Stimulated activated naive B cell treated with anti-CD40 and anti-IgM and Interleukin-4, amounts not matched to agents 10 μg/mL and 1 μg/mL and 100 μg/mL, for 72 hours (primary cell): Measurements from ENCODE around the gene FXYD2.
A peak's percentile ranks its signal among the peaks of the same experiment; 100 is the strongest.
"Not testable (repeated sequence)": the region's sequence is repeated elsewhere in the genome, so short reads cannot be mapped to it uniquely, and the experiment has no call there.

Source experiments
- ATAC-seq, 2 donors: fragments of 150-1000 bp; cut with Tn5 transposase; replicated peaks; 2 replicates each; pipeline ENCODE4 v1.10.0; 2021; ENCODE audit warnings: moderate library complexity in 1 of 2
- DNase-seq: peaks from one replicate; pipeline ENCODE4 v3.0.0; 2021
- H3K27ac Mint-ChIP-seq: one replicate; pipeline ENCODE4 v1.8.0; 2022; ENCODE audit warnings: mild to moderate bottlenecking, mixed read lengths
- H3K27me3 Mint-ChIP-seq, 2 donors: one replicate each; pipeline ENCODE4 v1.8.0; 2022; ENCODE audit warnings: mixed read lengths in 2 of 2
- H3K36me3 Mint-ChIP-seq, 2 donors: one replicate each; pipeline ENCODE4 v1.8.0; 2022; ENCODE audit warnings: mixed read lengths in 2 of 2, mild to moderate bottlenecking in 1 of 2
- H3K4me1 Mint-ChIP-seq, 2 donors: one replicate each; pipeline ENCODE4 v1.8.0; 2022; ENCODE audit warnings: mixed read lengths in 2 of 2, mild to moderate bottlenecking in 1 of 2
- H3K4me3 Mint-ChIP-seq, 2 donors: one replicate each; pipeline ENCODE4 v1.8.0; 2022; ENCODE audit warnings: mild to moderate bottlenecking in 2 of 2, mixed read lengths in 2 of 2, moderate library complexity in 1 of 2
- H3K9me3 Mint-ChIP-seq, 2 donors: one replicate each; pipeline ENCODE4 v1.8.0; 2022; ENCODE audit warnings: mixed read lengths in 2 of 2, mild to moderate bottlenecking in 1 of 2

FXYD2 gene

DNA sequence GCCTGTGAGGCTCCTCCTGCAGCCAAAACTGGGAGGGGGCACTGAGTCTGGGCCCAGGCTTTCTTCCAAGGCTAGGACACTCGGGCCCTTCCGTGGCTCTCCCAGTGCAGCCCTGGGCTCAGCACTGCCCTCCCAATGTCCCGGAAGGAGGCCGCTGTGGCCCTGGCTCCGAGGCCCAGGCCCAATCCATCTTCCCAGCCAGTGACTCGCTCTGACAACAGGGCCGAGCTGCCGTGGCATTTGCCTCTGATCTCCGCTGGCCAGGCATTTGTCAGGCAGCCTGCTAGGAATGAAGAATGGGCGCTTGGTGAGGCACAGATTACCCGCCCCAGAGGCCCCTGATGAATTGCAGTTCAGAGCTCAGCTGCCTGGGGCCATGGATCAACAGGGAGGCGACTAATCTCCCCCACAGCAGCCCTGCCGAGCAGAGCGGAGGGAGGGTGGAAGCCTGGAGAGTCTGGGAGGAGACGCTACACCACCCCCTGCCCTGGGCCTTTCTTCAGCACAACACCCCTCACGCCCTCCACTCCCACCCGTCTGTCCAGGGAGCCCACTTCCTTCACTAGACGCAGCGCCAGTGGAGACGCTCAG is 8.3 kb downstream of the FXYD2 start:
- H3K4me3 Mint-ChIP-seq, result peak overlapping the region; percentile 94 to 100
- H3K36me3 Mint-ChIP-seq, result peaks cover 5 to 38% of the 10 kb centered on the region in 2 donors
- DNase-seq (no peak), ATAC-seq (no peak)
- H3K4me1 Mint-ChIP-seq, result peaks cover 71 to 90% of the 10 kb centered on the region in 2 donors
- peak overlapping the region; percentile 100 for H3K27ac Mint-ChIP-seq
- peaks cover 0 to 2% of the 10 kb centered on the region in 2 donors for H3K9me3 Mint-ChIP-seq
- H3K27me3 Mint-ChIP-seq, result no peaks in the 10 kb centered on the region

DNA sequence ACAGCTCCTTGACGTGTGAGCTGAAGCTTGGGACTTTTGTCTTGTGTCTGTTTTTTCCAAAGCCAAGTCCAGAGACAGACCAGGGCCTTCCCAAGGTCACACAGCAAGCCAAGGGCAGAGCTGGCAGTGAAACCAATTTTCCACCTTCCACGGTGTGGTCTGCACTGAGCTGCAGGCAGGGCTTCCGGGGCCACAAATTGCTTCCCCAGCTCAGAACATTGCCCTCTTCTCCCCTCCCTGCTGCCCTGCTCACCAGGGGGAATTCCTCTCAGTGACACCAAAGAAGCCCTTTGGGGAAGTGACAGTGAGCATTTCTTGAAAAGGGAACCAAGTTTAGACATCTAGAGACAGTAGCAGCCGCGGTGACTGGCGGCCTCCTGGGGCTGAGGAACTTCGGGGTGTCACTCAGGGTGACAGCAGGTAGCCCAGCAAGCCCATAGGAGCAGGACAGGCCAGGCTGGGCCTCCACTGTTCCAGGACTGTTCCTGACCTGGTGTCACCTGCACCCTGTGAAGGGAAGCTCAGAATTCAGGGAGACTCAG is 9.2 kb downstream of the FXYD2 start:
- ATAC-seq, result peak; percentile 65 to 75
- Mint-ChIP-seq H3K9me3 (peaks cover 0 to 2% of the 10 kb centered on the region in 2 donors), H3K27ac (peak overlapping the region; percentile 100), H3K27me3 (no peaks in the 10 kb centered on the region), H3K4me1 (peaks cover 78 to 94% of the 10 kb centered on the region in 2 donors), H3K36me3 (peaks cover 7 to 47% of the 10 kb centered on the region in 2 donors), H3K4me3 (peak overlapping the region; percentile 94 to 100)
- DNase-seq, result peak; percentile 88

DNA sequence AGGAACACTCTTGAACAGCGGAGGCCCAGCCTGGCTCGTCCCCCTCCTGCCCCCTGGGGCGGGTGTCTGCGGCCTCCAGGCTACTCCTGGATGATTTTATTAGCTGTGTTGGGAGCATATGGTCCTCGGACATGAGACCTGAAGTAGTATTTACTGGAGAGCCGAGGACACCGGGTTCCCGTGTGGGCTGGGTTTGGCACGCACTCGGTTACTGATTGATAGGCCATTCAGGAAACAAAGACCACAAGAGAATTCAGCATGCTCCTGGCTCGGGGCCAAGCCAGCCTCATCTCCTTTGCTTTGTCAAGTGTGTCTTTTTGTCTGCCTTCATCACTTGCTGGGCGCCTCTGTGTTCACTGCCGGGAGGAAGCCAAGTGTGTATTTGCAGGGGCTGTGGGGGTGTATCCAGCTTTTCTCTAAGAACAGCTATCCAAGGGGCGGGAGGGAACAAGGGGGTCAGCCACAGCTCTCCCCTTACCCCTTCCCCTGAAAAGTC is 9.7 kb downstream of the FXYD2 start:
- Mint-ChIP-seq H3K4me1 (peaks cover 78 to 94% of the 10 kb centered on the region in 2 donors), H3K4me3 (peak overlapping the region; percentile 94 to 100), H3K9me3 (peaks cover 0 to 2% of the 10 kb centered on the region in 2 donors), H3K27ac (peak overlapping the region; percentile 100), H3K36me3 (peaks cover 9 to 51% of the 10 kb centered on the region in 2 donors), H3K27me3 (no peaks in the 10 kb centered on the region)
- DNase-seq, result peak; percentile 90
- peak; percentile 51 to 61 for ATAC-seq

DNA sequence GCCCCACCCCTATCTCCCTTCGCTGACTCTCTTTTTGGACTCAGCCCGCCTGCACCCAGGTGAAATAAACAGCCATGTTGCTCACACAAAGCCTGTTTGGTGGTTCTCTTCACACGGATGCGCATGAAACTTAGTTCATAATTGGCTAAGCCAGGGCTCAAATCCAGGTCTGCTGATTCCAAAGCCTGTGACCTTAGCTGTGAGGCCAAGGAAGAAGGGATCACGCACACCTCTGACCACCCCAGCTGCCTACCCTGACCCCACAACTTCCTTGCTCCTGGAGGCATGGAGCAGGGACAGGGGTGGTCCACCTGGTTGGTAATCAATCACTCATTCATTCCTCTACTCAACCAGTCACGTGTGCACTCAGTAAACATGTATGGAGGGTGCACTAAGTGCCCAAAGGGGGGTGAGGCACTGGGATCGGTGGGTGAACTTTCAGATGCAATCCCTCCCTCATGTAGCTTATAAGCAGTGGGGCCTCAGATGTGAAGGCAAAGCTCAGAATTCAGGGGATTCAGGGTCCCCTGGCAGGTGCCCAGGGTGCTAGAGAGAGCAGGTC is 10.3 kb downstream of the FXYD2 start:
- Mint-ChIP-seq H3K4me3 (peak overlapping the region; percentile 94 to 100), H3K9me3 (peaks cover 0 to 2% of the 10 kb centered on the region in 2 donors), H3K4me1 (peaks cover 80 to 95% of the 10 kb centered on the region in 2 donors), H3K27me3 (no peaks in the 10 kb centered on the region), H3K27ac (peak overlapping the region; percentile 100), H3K36me3 (peaks cover 9 to 54% of the 10 kb centered on the region in 2 donors)
- no peak for ATAC-seq
- no peak for DNase-seq

DNA sequence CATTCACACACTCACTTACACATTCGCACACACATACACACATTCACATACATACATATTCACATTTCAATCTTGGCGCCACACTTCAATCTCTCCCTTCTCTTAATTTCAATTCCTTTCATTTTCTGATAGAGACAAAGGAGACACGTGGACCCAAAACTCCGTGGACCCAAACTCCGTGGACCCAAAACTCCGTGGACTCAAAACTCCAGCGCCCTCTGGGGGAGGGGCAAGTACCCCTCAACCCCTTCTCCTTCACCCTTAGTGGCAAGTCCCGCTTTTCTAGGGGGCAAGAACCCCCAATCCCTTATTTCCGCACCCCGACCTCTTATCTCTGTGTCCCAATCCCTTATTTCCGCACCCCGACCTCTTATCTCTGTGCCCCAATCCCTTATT is 14.5 kb downstream of the FXYD2 start:
- Mint-ChIP-seq H3K27ac (peak overlapping the region; percentile 7), H3K4me1 (peaks cover 59 to 73% of the 10 kb centered on the region in 2 donors), H3K36me3 (peaks cover 8 to 63% of the 10 kb centered on the region in 2 donors), H3K4me3 (peak overlapping the region in 1 of 2 donors; percentile 33)
- not testable (repeated sequence) for H3K9me3 Mint-ChIP-seq, DNase-seq, ATAC-seq, H3K27me3 Mint-ChIP-seq

DNA sequence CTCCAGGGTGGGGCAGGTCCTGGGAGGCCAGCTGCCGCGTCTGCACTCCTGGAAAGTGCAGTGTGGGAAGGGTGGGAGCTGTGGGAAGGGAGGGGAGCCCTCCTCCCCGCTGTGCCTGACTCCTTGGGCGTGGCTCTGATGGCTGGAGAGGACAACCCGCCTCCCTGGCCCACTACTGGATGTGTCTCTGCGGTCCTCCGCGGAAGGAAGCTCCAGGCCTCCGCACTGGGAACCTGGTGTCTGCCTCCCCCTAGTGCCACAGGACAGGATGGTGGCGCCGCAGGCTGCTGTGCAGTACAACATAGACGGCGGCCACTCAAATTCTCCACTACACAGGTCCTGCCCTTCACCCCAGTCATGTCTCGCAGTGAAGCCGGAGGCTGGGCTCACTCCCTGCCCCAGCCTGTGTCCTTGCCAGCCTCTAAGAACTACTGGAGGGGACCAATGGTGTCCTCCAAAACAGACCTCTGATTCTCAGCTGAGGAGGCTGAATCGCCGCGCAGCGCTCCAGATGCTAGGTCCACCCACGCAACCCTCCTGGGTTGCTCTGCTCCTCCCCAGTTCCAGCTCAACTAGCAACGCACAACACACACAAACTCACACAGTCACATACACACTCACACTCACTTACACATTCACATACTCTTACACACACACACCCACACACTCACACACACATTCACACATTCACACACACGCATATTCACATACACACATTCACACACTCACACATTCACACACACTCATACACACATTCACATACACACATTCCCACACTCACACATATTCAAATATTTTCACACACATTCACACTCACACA is 15.1 kb downstream of the FXYD2 start:
- Mint-ChIP-seq H3K27me3 (no peaks in the 10 kb centered on the region), H3K36me3 (peaks cover 12 to 68% of the 10 kb centered on the region in 2 donors), H3K4me3 (peak overlapping the region; percentile 2 to 33), H3K27ac (peak overlapping the region; percentile 7), H3K9me3 (no peaks in the 10 kb centered on the region), H3K4me1 (peaks cover 53 to 66% of the 10 kb centered on the region in 2 donors)
- DNase-seq (no peak), ATAC-seq (peak; percentile 87 to 90)

DNA sequence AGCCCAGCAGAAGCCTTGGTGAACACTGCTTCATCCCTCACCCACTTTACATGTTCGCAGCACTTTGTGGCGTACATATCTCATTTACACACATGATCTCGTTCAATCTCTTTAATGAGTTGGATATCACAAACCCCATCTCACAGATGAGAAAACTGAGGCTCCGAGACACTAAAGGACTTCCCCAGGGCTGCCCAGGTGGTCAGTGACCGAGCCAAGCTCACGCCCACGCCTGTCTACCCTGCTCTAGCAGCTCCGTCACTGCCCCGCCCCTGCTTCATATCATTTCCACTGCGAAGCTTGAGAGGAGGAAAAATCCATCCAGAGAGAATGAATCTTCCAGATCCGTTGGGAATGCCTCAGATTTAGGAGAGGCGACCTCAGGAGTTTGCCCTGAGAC is 15.8 kb downstream of the FXYD2 start:
- DNase-seq, result no peak
- H3K4me3 Mint-ChIP-seq, result peak overlapping the region in 1 of 2 donors; percentile 2
- H3K36me3 Mint-ChIP-seq, result peaks cover 11 to 68% of the 10 kb centered on the region in 2 donors
- peaks cover 47 to 60% of the 10 kb centered on the region in 2 donors for H3K4me1 Mint-ChIP-seq
- peak overlapping the region; percentile 44 for H3K27ac Mint-ChIP-seq
- no peaks in the 10 kb centered on the region for H3K27me3 Mint-ChIP-seq
- H3K9me3 Mint-ChIP-seq, result no peaks in the 10 kb centered on the region
- no peak for ATAC-seq

DNA sequence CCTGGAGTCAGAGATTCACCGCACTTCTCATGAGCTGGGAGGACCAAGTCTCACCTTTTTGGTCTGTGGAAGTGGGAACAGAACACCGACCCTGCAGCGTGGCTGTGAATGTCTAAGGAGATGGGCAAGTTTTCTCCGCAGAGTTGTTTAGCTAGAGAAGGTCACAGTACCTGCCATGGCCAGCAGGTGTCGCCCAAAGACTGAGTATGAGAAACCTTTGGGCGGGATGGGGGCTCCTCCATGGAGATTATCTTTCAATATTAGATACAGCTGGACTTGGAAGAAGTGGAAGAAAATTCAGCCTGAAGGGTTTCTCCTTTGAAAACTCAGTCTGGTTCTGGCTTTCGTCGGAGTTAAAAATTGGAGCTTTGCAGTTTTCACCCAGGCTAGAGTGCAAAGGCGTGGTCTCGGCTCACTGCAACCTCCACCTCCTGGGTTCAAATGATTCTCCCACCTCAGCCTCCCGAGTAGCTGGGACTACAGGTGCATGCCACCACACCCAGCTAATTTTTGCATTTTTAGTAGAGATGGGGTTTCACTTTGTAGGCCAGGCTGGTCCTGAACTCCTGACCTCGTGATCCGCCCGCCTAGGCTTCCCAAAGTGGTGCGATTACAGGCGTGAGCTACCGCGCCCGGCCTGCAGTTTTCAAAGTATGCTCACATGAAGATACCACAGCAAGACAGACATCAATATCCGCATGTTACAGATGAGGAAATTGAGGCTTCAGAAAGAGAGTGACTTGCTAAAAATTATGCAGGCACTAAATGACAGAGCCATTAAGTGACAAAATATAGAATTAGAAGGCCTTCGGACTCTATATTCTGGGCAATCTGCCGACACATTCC is 16.8 kb downstream of the FXYD2 start:
- H3K36me3 Mint-ChIP-seq, result peaks cover 11 to 66% of the 10 kb centered on the region in 2 donors
- H3K9me3 Mint-ChIP-seq, result no peaks in the 10 kb centered on the region
- no peaks in the 10 kb centered on the region for H3K27me3 Mint-ChIP-seq
- H3K4me1 Mint-ChIP-seq, result peaks cover 39 to 49% of the 10 kb centered on the region in 2 donors
- ATAC-seq (peak; percentile 56 to 65), DNase-seq (no peak)
- no peak overlapping the region for H3K4me3 Mint-ChIP-seq
- H3K27ac Mint-ChIP-seq, result no peak overlapping the region

DNA sequence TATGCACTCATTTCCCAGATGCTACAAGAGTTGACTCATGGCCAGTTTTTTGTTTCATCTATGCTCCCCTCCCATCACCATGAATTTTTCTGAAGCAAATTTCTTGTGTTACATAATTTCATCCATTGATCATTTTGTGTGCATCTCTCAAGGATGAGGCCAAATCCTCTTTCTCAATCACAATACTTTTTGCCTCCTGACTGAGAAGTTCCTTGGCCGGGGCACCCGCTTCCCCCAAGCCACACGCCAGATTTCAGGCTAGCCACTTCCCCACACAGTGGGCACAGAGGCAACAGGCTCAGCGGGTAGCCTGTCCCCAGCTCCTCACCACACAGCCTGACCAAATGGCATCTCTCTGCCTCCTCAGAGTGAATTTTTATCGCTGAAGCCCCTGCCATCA is 17.7 kb downstream of the FXYD2 start:
- ATAC-seq (no peak), DNase-seq (no peak)
- Mint-ChIP-seq H3K27ac (no peak overlapping the region), H3K4me1 (peaks cover 34 to 44% of the 10 kb centered on the region in 2 donors), H3K36me3 (peaks cover 11 to 66% of the 10 kb centered on the region in 2 donors), H3K9me3 (no peaks in the 10 kb centered on the region), H3K27me3 (no peaks in the 10 kb centered on the region), H3K4me3 (no peak overlapping the region)

DNA sequence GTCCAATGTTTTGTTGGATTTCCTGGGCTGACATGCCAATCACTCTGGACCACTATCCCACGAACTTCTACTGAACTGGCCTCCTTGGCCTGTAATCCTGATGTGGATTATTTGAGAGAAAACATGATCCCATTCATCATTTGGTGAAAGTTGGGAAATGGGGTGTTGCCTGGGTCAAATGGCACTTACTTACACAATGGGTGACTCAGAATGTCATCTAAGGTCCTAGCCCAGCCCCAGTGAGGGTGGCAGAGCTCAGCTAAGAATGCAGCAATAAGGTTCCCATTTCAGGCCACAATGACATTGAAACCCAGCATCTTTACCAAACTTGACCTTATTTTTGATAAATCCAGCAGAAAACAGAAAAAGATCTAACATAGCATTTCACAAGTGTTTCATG is 19.5 kb downstream of the FXYD2 start:
- no peak for DNase-seq
- no peak overlapping the region for H3K4me3 Mint-ChIP-seq
- peaks cover 21 to 27% of the 10 kb centered on the region in 2 donors for H3K4me1 Mint-ChIP-seq

DNA sequence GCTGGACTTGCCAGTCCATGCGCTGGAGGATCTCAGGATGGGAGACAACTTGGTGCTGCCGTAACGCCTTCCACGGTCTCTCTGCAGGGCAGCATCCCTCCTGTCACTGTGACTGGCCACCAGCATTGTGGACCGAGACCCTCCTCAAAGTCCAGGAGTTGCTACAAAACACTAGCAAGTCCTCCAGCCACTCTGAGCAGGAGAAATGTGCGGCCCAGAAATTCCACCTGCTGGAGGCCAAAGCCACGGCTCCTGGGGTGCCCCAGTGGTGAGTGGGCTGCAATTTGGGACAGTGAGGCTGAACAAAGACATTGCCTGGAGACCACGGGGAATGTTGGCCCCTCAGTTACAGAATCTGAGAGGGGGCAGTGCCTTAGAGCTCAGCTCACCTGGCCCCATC is 20.6 kb downstream of the FXYD2 start:
- Mint-ChIP-seq H3K36me3 (peaks cover 6 to 49% of the 10 kb centered on the region in 2 donors), H3K4me3 (no peak overlapping the region), H3K9me3 (no peaks in the 10 kb centered on the region), H3K4me1 (peaks cover 10 to 15% of the 10 kb centered on the region in 2 donors), H3K27me3 (peaks cover 0 to 8% of the 10 kb centered on the region in 2 donors), H3K27ac (peak overlapping the region; percentile 16)
- no peak for DNase-seq
- ATAC-seq, result no peak

More for the DNA sequence above, 19.5 kb downstream of the FXYD2 start:
- Mint-ChIP-seq H3K27me3 (no peaks in the 10 kb centered on the region), H3K36me3 (peaks cover 7 to 49% of the 10 kb centered on the region in 2 donors), H3K27ac (no peak overlapping the region), H3K9me3 (no peaks in the 10 kb centered on the region)
- no peak for ATAC-seq

DNA sequence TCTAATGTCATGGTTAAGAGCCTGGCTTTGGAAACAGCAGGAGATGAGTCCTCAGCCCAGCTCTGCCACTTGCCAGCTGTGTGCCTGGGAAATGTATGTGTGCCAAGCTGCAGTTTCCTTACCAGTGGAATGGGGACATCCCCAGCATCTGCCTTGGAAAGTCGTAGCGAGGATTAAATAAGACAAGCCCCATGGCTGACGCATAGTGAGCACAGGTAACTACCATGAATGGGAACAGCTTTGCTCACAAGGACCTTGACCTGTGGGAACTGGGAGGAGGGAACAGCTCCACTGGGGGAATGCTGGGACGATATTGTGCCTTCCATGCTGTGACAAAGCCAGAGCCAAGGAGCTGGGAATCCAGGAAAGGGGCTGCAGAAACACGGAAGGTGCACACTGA is 24.9 kb downstream of the FXYD2 start:
- no peaks in the 10 kb centered on the region for H3K9me3 Mint-ChIP-seq
- DNase-seq (no peak), ATAC-seq (no peak)
- H3K27me3 Mint-ChIP-seq, result peaks cover 23 to 41% of the 10 kb centered on the region in 2 donors
- H3K36me3 Mint-ChIP-seq, result peaks cover 4 to 31% of the 10 kb centered on the region in 2 donors
- no peak overlapping the region for H3K4me3 Mint-ChIP-seq
- H3K4me1 Mint-ChIP-seq, result peaks cover 14 to 23% of the 10 kb centered on the region in 2 donors
- H3K27ac Mint-ChIP-seq, result no peak overlapping the region

DNA sequence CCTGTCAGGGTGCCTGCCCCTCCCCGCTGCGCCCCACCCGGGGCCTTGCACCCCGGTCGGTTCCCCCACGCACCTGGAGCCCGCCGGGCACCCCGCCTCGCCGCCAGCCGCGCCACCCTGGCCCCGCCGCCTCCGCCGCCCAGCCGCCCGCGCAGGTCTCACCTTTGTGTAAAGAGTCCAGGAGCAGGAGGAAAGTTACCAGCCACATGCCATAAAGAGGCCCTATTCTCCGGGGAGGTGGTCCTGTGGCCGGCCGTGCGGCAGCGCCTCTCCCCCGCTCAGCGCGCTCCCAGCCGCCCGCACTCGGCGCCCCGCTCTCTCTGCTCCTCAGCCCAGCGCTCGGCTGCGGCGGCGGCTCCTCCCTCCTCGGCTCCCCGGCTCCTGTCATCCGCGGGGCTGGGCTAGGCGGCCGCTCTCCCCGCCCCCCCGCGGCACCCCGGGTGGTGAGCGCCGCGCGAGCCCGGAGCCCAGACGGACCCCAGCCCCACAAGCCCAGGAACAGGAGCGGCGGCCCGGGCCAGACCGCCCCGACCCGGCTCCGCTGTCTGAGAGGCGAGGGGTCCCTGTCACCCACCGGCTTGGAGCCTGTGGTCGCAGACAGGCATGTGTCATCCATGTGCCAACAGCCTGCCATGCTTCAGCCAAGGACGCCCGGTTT is 27.5 kb downstream of the FXYD2 start, which contains the start of gene DSCAML1:
DSCAML1 (minus strand) TSS at position 345 of the 658 bp plus-strand sequence; CDS start at position 208, 137 bp downstream.
- H3K27me3 Mint-ChIP-seq, result peaks cover 46 to 68% of the 10 kb centered on the region in 2 donors
- peak within 1 kb of the TSS; percentile 85 for H3K27ac Mint-ChIP-seq
- peak within 1 kb of the TSS; percentile 70 to 71 for H3K4me3 Mint-ChIP-seq
- peaks cover 19 to 24% of the 10 kb centered on the region in 2 donors for H3K4me1 Mint-ChIP-seq
- H3K36me3 Mint-ChIP-seq, result peaks cover 1 to 21% of the 10 kb centered on the region in 2 donors
- H3K9me3 Mint-ChIP-seq, result no peaks in the 10 kb centered on the region
- DNase-seq, result no peak
- peak; percentile 73 to 76 for ATAC-seq
